Neural crest cell (in vitro differentiated cells): Measurements from ENCODE around the gene PSMG2. TPM values are rescaled to one million over a fixed set of nuclear protein-coding genes. Genes with fewer than 3 reads are reported as not detected.

Source experiments
- DNase-seq: peaks from one replicate; pipeline ENCODE4 v3.0.0; 2021; ENCODE audit warnings: low read depth, mixed read lengths, low spot score
- H3K27ac Mint-ChIP-seq: one replicate; pipeline ENCODE4 v1.8.0; 2021; ENCODE audit warnings: mild to moderate bottlenecking, mixed read lengths; ENCODE audit not compliant: unreplicated experiment
- H3K27me3 Mint-ChIP-seq: 2 replicates; pipeline ENCODE4 v1.8.0; 2021; ENCODE audit warnings: low read depth, mild to moderate bottlenecking, mixed read lengths
- H3K36me3 Mint-ChIP-seq: 2 replicates; pipeline ENCODE4 v1.8.0; 2021; ENCODE audit warnings: low read depth, mild to moderate bottlenecking, mixed read lengths
- H3K4me1 Mint-ChIP-seq: 2 replicates; pipeline ENCODE4 v1.8.0; 2021; ENCODE audit warnings: mixed read lengths
- H3K4me3 Mint-ChIP-seq: one replicate; pipeline ENCODE4 v1.8.0; 2021; ENCODE audit warnings: mild to moderate bottlenecking, mixed read lengths
- H3K9me3 Mint-ChIP-seq: 2 replicates; pipeline ENCODE4 v1.8.0; 2021; ENCODE audit warnings: mixed read lengths
- total RNA-seq: library from RNA; stranded (reverse); gene quantifications from 2 replicates; pipeline ENCODE4 v1.2.1, GENCODE V29; 2021
- TF ChIP-seq, protein P1 (sequence below): fragments of 200-600 bp; sonication (generic); conservative IDR thresholded peaks from 2 replicates; pipeline ENCODE4 v1.5.0; 2021; ENCODE audit warnings: antibody characterized with exemption, mild to moderate bottlenecking

Gene PSMG2
- total RNA-seq, 1 donor from 2014 or later = 61.4 TPM

DNA sequence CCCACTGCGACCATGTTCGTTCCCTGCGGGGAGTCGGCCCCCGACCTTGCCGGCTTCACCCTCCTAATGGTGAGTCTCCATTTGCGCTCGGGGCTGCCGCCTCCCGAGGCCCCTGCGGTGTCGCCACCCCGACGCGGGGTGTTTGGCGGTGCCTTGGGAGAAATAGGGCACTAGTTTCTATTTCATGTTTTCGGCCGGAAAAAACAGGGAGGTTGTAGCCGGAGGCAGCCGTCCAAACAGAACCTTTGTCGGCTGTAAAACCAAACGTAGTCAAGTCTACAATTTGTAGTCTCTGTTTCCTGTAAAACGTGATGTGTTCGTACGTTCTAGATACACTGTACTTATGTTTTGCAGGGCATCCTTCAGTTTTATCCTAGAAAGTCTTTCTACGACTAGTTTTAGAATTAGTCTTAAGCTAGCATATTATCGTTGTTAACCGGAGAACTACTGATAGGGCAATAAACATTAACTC is 290 bp downstream of the PSMG2 start:
- TF ChIP-seq, protein P1, sequence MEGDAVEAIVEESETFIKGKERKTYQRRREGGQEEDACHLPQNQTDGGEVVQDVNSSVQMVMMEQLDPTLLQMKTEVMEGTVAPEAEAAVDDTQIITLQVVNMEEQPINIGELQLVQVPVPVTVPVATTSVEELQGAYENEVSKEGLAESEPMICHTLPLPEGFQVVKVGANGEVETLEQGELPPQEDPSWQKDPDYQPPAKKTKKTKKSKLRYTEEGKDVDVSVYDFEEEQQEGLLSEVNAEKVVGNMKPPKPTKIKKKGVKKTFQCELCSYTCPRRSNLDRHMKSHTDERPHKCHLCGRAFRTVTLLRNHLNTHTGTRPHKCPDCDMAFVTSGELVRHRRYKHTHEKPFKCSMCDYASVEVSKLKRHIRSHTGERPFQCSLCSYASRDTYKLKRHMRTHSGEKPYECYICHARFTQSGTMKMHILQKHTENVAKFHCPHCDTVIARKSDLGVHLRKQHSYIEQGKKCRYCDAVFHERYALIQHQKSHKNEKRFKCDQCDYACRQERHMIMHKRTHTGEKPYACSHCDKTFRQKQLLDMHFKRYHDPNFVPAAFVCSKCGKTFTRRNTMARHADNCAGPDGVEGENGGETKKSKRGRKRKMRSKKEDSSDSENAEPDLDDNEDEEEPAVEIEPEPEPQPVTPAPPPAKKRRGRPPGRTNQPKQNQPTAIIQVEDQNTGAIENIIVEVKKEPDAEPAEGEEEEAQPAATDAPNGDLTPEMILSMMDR = no peak
- H3K36me3 Mint-ChIP-seq = peaks cover 10% of the 10 kb centered on the region
- no peaks in the 10 kb centered on the region for H3K9me3 Mint-ChIP-seq
- peak overlapping the region; percentile 100 for H3K27ac Mint-ChIP-seq
- H3K4me1 Mint-ChIP-seq = peaks cover 37% of the 10 kb centered on the region
- no peaks in the 10 kb centered on the region for H3K27me3 Mint-ChIP-seq
- no peak for DNase-seq
- H3K4me3 Mint-ChIP-seq = peak overlapping the region; percentile 96

GRCh38 chr18:12703664-12704063 is 822 bp downstream of the PSMG2 start:
- Mint-ChIP-seq H3K27me3 (no peaks in the 10 kb centered on the region), H3K4me1 (peaks cover 37% of the 10 kb centered on the region), H3K9me3 (no peaks in the 10 kb centered on the region), H3K36me3 (peaks cover 7% of the 10 kb centered on the region), H3K27ac (peak overlapping the region; percentile 100), H3K4me3 (peak overlapping the region; percentile 96)
- TF ChIP-seq, protein P1 = no peak
- DNase-seq = no peak

DNA sequence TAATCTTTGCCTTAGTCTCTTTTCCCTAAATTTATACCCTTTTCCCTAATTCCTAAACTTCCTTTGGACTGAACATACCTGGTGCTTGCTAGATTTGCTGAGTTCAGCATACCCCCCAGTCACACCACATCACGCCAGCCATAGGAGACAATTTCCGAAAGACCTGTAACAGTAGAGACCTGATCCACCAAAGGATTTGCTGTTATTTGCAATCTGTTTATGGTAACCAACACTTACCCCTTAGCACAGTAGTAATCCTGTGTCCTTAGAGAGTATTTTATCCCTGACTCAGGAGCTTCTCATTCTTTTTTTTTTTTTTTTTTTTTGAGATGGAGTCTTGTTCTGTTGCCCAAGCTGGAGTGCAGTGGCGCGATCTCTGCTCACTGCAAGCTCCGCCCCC is 8.6 kb downstream of the PSMG2 start:
- TF ChIP-seq, protein P1 = no peak
- H3K27ac Mint-ChIP-seq = no peak overlapping the region
- no peaks in the 10 kb centered on the region for H3K4me1 Mint-ChIP-seq
- H3K27me3 Mint-ChIP-seq = no peaks in the 10 kb centered on the region
- no peaks in the 10 kb centered on the region for H3K9me3 Mint-ChIP-seq
- DNase-seq = no peak
- H3K36me3 Mint-ChIP-seq = peaks cover 13% of the 10 kb centered on the region
- no peak overlapping the region for H3K4me3 Mint-ChIP-seq

- no peak for DNase-seq
- TF ChIP-seq, protein P1 = no peak
- Mint-ChIP-seq H3K36me3 (peaks cover 11% of the 10 kb centered on the region), H3K27ac (peak overlapping the region; percentile 1), H3K9me3 (no peaks in the 10 kb centered on the region), H3K4me1 (no peaks in the 10 kb centered on the region), H3K27me3 (no peaks in the 10 kb centered on the region), H3K4me3 (no peak overlapping the region)
Observed at GRCh38 chr18:12721495-12722275, 18.8 kb downstream of the PSMG2 start.

DNA sequence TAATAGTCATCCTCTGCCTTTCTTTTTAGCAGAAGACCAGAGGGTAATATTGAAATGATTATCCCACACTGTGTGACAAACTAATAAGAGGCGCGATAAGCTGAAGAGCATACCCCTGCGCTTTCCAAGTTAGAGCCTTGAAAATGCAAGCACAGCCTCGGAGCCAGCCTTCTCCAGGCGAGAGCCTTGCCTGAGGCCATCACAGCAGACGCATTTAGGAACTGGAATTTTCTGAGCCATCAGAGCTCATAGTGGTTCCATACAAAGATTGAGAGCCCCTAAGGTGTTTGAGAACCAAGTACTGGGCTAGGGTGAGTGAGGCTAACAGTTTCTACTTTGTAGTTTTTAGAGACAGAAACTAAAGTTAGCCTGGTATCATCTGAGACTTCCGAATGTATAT is 19.9 kb downstream of the PSMG2 start:
- H3K9me3 Mint-ChIP-seq = no peaks in the 10 kb centered on the region
- H3K27me3 Mint-ChIP-seq = no peaks in the 10 kb centered on the region
- H3K36me3 Mint-ChIP-seq = peaks cover 11% of the 10 kb centered on the region
- H3K4me3 Mint-ChIP-seq = no peak overlapping the region
- TF ChIP-seq, protein P1 = no peak
- H3K27ac Mint-ChIP-seq = peak overlapping the region; percentile 31
- DNase-seq = no peak
- peaks cover 4% of the 10 kb centered on the region for H3K4me1 Mint-ChIP-seq
